GM12873 (cell line): ENCODE data around the gene NPTX1.

Experiments
- TF ChIP-seq, protein P1 (sequence below): IDR thresholded peaks from 2 replicates; pipeline ENCODE4 v1.5.1; 2012; ENCODE audit warnings: low read depth, mild to moderate bottlenecking, moderate library complexity, low read length, control low read depth; ENCODE audit not compliant: insufficient read depth; ENCODE audit errors: missing control alignments

The NPTX1 gene

DNA sequence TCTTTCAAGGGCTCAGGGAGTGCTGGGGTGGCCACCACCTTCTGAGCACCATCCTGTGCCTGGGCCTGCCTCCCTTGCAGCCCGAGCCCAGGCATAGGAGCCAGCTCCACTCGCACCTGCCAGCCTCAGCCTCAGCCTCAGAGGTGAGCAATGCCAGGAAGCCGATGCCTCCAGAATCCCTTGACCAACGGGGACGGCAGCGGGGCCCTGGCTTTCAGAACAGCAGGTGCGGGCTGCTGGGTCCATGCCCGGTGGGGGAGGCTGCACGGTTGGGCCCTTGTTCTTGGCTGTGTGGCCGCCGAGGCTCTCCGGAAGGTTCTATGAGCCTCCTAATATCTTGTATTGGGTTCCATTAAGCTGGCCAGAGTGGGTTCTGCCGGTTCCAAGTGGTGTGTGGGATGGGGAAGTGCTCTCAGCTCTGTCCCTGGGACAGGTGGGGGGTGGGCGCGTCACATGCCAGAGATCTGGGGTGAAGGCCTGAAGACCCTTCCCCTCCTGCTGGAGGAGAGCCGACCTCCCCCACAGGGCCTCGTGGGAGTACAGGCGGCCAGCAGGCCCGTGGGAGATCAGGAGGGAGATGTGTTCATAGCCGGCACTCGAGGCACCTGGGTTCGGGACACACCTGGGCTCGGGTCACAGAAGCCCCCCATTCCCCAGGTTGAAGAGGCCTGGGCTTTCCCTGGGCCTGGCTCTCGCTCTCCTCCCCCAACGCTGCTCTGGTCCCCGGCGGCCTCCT is 27.0 kb downstream of the NPTX1 start:
- TF ChIP-seq, protein P1, sequence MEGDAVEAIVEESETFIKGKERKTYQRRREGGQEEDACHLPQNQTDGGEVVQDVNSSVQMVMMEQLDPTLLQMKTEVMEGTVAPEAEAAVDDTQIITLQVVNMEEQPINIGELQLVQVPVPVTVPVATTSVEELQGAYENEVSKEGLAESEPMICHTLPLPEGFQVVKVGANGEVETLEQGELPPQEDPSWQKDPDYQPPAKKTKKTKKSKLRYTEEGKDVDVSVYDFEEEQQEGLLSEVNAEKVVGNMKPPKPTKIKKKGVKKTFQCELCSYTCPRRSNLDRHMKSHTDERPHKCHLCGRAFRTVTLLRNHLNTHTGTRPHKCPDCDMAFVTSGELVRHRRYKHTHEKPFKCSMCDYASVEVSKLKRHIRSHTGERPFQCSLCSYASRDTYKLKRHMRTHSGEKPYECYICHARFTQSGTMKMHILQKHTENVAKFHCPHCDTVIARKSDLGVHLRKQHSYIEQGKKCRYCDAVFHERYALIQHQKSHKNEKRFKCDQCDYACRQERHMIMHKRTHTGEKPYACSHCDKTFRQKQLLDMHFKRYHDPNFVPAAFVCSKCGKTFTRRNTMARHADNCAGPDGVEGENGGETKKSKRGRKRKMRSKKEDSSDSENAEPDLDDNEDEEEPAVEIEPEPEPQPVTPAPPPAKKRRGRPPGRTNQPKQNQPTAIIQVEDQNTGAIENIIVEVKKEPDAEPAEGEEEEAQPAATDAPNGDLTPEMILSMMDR, result no peak

DNA sequence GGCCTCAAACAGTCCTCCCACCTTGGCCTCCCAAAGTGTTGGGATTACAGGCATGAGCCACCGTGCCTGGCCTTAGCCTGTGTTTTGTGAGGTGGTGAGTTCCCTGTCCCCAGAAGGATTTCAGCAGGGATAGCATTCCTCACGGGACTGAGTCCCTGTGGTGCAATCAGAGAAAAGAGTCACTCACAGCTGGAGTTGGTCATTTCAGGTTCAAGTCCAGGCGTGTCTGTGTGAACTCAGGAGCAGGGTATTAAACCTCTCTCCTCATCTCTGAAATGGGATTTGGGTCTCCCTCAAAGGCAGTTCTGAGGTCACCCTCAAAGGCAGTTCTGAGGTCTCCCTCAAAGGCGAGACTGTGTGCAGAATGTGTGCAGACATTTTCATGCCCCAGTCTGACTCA is 28.6 kb downstream of the NPTX1 start:
- TF ChIP-seq, protein P1, result no peak

DNA sequence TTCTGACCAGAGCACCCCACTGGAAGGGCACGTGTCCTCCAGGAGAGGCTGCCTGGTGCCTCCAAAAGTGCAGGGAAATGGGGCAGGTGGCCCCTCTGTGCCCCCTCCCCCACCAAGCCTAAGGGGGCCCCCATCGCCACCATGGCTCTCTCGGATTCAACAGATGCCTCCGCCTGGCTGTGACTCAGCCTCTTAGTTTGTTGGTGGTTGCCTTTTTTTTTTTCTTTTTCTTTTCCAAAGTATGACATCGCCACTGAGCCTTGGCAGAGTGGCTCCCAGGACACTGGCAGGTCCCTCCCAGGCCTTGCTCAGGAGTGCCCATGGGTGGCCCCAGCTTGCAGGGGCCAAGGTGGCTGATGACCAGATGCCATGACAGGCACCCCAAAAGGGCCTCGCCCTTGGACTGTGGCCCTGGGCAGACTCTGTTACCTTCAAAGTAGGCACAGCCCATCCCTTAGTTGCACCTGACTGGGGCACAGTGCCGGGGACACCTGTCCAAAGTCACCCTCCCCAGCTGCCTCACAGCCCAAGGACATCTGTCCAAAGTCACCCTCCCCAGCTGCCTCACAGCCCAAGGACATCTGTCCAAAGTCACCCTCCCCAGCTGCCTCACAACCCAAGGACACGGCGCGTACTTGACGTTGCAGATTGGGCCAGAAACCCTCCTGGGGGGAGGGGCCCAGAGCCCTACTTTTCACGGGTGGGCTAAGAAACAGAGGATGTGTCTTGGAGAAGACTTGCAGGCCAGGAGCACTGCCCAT is 29.6 kb downstream of the NPTX1 start:
- TF ChIP-seq, protein P1, result no peak

DNA sequence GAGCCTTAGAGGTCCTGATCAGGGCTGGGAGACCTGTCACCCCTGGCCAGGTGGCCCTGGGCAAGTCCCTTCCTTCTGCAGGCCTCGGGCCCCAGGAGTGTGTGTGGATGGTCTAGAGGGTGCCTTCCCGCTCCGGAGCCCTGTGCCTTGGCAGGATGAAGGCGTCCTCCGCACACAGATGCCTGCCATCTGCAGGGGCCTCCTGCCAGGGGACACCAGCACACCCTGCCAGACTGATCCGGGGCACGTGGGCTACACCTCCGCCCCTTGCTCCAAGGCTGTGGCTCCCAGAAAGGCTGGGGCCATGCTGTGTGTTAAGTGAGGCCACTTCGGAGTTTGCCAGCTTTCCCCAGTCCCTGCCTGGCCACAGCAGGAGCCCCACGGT is 30.7 kb downstream of the NPTX1 start:
- TF ChIP-seq, protein P1, result no peak

DNA sequence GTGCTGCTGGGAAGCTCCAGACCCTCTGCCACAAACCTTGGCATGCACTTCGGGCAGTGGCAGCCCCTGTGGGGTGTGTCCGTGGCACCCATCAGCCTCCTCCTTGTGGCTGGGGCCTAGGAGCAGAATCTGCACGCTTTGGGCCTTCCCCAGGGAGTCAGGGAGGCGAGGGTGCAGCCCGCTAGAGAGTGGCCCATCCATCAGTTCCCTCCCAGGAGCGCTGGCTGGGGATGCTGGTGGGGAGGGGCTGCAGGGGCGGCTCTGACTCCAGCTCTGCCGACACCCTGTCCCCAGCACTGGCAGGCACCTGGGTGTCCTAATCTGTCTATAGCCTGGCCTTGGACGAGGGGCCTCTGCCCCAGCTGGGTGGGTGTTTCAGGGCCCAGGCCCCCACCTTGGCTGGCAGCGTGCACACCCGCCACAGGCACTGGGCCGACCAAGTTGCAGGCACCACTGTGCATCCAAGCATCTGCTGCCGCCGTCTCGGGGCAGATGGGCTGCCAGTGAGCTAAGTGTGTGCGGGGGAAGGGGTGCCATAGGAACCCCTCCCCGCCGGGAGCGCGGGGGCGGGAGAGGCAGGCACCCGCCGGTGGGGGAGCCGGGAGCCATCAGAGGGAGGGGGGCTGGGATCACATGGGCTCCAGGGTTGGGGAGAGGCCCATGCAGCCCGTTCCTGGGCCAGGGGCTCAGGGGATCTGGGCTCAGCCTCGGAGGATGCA is 31.2 kb downstream of the NPTX1 start:
- TF ChIP-seq, protein P1, result no peak

DNA sequence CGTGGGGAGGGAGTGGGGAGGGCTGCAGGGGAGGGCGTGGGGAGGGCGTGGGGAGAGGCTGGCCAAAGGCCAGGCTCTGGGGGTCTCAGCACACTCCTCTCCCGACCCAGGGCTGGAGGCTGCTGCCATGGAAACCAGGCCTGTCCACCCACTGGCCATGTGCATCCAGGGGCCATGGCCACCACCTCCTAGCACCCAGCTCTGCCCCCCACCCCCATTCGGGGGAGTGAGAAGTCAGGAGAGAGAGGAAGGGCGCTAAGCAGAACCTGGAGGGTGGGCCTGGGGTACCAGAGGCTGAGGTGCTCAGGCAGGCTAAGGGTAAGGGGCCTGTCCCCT is 31.8 kb downstream of the NPTX1 start:
- TF ChIP-seq, protein P1, result no peak
